Measurements from ENCODE around the gene IGF2.

Gene IGF2

DNA sequence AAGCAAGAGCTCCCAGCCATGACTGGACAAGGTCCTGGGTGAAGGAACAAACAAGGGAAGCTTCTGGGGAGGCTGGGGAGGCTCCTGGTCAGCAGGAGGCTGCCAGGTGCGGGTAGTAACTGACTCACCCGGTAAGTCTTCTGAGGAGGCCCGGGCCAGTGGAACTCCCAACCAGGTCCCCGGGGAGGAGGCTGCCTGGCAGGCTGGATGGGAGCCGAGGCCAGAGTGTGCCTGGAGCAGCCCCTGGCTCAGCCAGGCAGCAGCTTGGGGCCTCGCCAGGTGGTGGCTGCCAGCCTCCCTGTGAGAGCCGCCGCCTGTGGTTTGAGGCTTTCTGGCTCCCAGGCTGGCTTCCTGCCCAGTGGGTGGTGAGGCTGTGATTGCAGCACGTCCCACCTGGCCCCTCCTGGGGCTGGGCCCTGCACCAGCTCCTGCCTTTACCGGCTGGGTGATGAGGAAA is 46.2 kb downstream of the IGF2 start:
- no peak for DNase-seq (ENCODE audit: low read depth, low spot score)

DNA sequence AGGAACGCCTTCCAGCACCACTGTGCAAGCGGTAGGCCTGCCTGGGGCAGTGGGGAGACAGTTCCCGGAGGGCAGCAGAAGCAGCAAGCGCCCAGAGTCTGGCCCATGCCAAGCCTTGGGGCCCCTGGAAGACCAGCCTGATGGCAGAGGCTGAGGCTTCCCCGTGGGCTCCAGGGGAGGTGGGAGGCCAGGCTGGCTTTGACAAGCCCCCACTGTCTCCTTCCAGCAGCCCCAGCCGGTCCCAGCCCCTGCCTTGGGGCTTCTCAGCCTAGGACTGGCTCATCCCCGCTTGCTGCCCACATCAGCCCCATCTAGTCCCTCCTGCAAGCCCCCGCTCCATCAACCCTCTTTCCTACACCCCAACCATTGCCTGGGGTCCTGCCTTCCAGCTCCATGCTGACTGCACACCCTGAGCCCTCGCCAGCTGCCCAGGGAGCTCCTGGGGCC is 46.7 kb downstream of the IGF2 start:
- no peak for DNase-seq (ENCODE audit: low read depth, low spot score)

DNA sequence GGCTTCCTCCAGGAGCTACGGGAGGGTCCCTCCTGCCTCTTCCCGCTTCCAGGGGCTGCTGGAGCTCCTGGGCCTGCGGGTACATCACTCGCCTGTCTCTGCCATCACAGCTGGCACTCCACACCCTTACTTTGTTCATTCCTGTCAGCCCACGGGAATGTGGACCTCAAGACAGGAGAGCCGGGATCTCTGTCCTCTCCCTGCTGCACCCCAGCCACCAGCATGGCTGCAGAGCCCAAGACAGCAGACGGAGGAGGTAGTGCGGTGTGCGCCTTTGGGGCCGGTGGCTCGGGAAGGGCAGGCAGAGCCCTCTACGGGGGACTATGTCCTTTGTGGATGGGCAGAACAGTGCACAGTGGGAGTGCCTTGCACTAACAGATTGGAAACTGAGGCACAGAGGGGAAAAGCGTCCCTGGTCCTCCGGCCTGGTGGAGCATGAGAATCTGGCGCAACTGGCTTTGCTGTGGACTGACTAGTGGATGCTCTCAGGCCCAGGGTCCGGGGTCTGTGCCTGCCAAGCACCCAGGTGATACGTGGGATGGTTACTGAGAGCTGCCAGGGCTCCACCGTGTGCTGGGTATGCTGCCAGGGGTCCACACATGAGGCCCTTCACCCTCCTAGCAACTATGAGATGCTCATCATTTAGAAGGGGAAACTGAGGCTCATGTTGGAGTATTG is 47.3 kb downstream of the IGF2 start:
- DNase-seq (ENCODE audit: low read depth, low spot score), result no peak

DNA sequence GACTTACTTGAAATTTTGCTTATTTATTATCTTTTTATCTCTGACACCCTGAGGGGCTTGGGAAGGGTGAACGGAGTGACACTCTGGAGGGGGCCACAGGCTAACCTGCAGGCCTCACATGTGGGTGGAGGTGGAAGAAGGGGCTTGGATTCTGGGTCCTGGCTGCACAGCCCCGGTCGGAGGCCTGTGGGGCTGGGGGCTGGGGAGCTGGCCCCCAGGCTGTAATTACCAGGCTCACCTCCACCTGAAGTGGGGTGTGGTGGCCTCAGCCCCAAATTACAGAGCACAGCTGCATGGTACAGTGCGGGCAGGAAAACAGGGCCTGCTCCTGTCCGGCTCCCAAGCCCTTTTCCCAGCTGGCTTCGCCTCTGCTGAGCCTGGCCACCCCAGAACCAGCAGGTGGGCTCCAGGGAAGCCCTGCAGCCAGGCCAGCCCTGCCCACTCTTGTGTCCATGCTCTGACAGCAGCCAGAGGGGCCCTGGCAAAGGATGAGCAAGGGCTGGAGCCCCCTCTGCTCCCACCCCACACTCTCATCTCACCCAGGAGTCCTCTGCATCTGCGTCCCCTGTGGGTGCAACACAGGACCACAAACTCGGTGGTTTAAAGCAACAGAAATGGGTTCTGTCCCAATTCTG is 48.0 kb downstream of the IGF2 start:
- DNase-seq (ENCODE audit: low read depth, low spot score), result no peak

DNA sequence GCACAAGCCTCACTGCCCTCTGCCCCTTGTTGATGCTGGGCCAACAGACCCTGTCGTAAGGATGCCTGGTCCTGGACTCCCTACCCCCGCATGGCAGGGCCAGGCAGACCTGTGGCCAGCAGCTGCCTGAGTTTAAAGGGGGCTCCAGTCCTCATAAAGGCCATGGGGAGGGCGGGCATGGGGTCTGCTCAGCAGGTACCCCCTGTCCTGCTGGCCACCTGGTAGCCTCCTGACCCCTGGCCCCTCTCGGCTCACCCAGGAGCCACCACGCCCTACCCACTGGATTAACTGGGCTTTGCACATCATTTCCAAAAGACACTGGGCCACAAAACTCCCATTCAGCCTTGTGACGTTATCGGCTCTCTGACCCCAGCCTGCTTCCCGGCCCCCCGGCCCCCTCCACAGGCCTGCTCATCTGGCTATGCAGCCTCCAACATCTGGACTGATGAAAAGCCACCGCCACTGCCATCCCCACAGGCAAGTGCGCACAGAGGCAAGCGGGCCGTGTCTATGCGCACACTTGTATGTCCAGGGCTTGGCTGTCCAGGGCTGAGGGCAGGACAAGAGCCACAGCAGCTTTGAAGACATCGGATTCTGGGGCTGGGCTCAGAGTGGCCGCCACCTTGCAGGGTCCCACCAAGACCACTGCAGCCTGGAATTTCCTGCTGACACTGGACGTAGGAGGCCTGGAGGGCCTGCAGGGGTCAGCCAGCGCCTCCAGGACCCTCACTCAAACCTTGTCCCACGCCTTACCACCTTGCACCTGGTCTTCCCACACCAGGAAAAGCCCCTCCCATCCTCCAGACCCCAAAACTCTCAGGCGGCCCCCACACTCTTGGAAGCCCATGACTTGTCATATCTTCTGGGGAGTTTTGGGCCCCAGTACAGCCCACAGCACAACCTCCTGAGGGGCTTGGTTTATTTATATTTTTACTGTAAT is 48.7 kb downstream of the IGF2 start:
- DNase-seq (ENCODE audit: low read depth, low spot score), result no peak

DNA sequence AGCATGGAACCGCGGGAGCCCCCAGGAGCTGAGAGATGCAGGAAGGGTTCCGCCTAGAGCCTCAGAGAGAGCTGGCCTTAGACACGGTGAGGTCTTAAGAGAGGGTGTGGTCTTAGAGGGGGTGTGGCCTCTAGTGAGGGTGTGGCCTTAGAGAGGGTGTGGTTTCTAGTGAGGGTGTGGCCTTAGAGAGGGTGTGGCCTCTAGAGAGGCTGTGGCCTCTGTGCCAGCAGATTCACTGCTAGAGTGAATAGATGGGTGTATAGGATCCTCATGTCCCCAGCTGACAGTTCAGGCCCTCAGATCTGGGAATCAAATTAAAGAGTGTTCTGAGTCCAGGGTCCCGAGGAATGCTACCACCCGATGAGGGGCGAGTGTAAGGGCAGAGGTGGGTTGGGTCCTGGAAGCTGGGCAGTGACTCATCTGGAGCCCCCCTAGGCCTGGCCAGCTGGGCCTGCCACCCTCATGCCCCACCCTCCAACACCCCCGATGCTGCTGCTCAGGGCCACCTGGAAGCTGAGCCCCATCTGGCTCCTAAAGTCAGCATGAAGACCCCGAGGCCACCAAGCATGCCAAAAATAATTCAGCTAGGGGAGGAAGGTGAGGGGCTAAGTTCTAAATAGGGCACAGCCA is 49.5 kb downstream of the IGF2 start:
- DNase-seq (ENCODE audit: low read depth, low spot score), result no peak

DNA sequence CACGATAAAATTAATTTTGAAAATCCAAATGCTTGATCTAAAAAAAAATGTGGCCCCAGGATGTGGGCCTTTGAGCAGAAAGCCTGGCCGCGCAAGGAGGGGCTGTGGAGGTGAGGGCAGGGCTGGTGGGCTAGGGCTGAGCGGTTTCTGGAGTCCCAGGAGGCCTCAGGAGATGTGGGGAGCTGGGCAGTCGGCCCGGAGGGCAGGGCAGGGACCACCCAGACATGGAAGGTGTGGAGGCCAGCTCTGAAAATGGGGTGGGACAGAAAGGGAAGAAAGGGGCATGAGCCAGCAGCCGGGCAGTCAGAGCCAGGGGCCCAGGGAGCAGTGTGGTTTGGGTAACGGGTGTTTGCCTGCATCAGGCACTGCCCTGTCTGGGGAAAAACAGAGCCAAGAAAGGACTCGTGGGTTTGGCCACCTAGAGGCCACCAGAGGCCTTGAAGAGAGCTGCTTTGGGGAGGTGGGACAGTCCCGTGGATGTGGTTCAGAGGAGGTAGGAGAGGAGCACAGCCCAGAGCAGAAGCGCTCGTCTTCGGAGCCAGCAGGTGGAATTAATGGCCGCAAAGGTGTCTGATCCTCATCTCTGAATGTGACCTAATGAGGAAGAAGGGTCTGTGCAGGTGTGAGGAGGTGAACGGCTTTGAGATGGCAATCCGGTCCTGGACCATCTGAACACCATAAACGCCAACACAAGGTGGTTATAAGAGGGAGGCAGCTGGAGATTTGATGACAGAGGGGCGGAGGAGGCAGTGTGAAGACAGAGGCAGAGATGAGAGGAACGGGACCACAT is 50.2 kb downstream of the IGF2 start:
- DNase-seq (ENCODE audit: low read depth, low spot score), result no peak

DNA sequence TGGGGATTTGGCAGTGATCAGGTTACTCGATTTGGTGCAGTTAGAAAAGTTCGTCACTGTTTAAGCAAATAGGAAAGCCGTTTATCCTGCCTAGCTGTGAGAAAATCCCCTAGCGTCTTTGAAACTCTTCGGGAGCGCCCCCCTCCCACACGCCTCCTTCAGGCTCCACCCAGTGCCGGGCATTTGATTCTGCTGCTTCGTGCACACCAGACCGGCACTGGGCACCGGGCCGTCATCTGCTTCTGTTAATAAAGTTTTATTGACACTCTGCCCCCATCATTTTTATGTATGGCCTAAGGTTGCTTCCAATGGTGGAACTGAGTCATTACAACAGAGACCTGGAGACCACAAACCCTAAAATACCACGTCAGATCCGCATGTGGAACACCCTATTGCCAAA is 50.9 kb downstream of the IGF2 start:
- DNase-seq (ENCODE audit: low read depth, low spot score), result no peak

DNA sequence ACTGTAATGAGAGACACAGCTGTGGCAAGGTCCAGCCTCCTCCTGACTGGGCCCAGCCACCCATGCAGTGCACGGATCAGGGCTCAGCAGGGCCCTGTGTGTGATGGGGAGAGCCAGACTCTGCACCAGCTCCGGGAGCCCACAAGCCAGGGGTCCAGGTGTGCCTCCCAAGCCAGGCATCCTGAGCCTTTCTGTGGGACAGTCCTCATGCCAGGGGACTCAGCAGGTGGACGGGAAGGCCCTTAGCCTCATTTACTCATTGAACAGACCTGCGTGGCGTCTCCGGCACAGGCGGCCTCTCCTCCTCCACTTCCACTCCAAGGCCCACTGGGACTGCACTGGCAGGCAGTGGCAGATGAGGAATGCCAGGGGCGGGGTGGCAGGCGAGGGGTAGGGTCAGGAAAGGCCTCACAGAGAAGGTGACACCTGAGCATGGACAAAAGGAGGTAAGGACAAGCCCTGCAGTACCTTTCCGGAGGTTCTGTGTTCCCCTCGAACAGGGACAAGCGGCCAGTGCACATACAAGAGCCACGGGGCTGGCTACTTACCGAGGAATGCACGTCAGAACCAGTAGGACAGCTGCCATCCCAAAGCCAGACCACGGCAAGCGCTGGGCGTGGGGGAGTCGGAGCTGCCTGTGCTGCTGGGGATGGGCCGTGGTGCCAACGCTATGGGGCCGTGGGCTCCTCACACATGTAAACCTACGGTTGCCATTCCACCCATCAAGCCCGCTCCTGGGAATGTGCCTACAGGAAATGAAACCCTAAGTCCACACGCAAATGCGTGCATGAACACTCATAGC is 52.7 kb downstream of the IGF2 start:
- no peak for DNase-seq (ENCODE audit: low read depth, low spot score)

DNA sequence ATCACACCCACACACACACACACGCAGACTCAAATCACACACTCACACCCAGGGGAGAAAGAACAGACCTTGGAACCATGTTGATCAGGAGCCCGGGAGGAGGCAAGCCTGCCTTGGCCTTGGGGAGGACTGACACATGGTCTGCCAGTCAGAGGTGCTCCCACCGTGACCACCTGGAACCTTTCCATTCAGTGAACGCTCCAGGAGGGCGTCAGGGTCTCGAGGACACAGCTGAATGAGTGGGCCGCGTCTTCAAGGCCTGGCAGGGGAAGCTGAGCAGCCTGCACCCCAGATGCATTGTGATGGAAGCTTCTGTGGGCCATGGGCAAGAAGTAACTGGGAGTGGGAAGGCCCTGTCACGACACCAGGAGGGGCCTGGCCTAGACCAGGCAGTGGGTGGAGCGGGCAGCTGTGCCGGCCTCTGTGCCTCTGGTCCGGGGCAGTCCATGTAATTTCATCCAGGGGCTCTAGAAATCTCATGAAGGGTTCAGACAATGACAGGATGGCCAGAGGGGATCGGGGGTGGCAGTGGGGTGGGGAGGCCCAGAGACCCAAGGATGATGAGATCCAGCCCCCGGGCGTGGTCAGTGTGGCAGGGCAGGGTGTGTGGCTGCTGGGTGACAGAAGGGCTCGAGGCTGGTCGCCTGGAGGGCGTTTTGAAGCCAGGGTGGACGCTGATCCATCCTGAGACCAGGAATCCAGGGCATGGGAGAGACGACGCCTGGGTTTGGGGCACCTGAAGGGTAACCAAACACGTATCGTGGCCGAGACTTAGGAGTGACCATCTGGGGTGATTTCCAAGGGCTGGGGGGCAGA is 53.7 kb downstream of the IGF2 start:
- DNase-seq (ENCODE audit: low read depth, low spot score), result no peak

DNA sequence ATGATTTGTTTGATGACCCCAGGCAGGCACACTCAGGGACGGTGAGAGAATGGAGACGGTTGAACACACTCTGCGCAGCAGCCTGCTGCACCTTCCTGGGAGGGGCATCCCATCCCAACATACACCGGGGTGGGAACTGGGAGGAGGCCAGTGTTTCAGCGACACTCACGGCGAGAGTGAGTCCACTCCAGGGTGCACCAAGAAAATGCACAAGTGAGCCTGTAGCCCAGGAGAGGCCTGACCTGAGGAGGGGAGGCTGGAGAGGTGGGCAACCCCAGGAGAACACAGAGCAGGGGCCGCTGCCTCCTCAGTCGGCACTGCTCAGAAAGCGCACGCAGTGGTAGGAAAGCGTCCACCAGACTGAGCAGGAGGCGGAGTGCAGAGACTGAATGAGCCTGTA is 54.5 kb downstream of the IGF2 start:
- DNase-seq (ENCODE audit: low read depth, low spot score), result no peak
